Stomach smooth muscle (tissue), 2 donors: ENCODE results near the gene ARPP21.

Experiments used
- H3K27ac ChIP-seq: one replicate; pipeline ENCODE4 v1.7.0; 2013; ENCODE audit warnings: mild to moderate bottlenecking, low read length, inconsistent platforms
- H3K27me3 ChIP-seq, 2 donors: one replicate each; pipeline ENCODE4 v1.7.0; 2013; ENCODE audit warnings: low read length in 2 of 2; ENCODE audit not compliant: insufficient read depth in 2 of 2, control insufficient read depth in 1 of 2
- H3K36me3 ChIP-seq, 2 donors: one replicate each; pipeline ENCODE4 v1.7.0; 2013; ENCODE audit warnings: low read length in 2 of 2; ENCODE audit not compliant: control insufficient read depth in 2 of 2, insufficient read depth in 2 of 2
- H3K4me1 ChIP-seq: one replicate; pipeline ENCODE4 v1.7.0; 2013; ENCODE audit warnings: low read length; ENCODE audit not compliant: control insufficient read depth, insufficient read depth
- H3K4me3 ChIP-seq, 2 donors: one replicate each; pipeline ENCODE4 v1.7.0; 2013; ENCODE audit warnings: low read length in 2 of 2
- H3K9ac ChIP-seq, 2 donors: one replicate each; pipeline ENCODE4 v1.7.0; 2013; ENCODE audit warnings: low read length in 2 of 2, mild to moderate bottlenecking in 1 of 2
- H3K9me3 ChIP-seq, 2 donors: one replicate each; pipeline ENCODE4 v1.7.0; 2013; ENCODE audit warnings: low read length in 2 of 2; ENCODE audit not compliant: control insufficient read depth in 2 of 2
- donor health status: healthy.
- donor health status: Pancreatic carcinoma.

The ARPP21 gene

DNA sequence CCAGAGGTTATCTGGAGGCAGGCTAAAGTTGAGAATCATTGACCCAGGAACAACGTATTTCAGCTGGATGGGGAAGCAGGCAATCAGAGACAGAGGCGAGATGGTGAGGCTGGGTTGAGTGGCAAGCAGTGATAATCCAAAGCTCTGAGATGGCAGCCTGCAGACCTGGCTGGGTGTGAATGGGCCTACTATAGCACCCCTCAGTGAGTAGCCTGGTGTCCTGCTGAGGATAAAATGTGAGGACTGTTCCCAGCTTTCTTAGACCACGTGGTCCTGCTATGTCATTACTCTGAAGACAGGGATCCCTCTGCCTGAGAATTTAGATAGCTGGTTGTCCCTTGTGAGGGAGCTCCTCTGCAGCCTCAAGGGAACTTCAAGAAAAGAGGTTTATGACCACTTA is 141.5 kb downstream of the ARPP21 start:
- H3K4me1 ChIP-seq: no peaks in the 10 kb centered on the region
- H3K27ac ChIP-seq: no peak overlapping the region
- H3K9ac ChIP-seq: no peak overlapping the region

DNA sequence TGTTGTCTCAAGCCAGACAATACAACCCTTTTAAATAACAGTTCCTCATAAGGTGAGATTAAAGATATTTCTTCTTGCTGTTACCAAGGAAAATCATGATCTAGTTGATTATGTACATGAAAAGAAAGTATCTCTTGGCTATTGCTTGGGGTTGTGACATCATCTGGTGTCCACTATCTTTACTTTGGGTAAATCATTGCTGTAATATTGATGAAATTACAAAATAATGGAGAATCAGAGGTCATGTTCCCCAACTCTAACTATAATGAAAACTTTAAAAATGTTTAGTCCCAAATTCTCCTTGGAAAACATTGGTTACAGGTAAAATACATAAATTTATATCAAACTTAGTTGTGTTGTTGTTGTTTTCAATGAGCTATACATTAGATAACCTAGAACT is 142.2 kb downstream of the ARPP21 start:
- H3K36me3 ChIP-seq: no peaks in the 10 kb centered on the region
- H3K9ac ChIP-seq: no peak overlapping the region
- no peak overlapping the region for H3K4me3 ChIP-seq
- H3K27ac ChIP-seq: no peak overlapping the region
- H3K4me1 ChIP-seq: no peaks in the 10 kb centered on the region
- no peaks in the 10 kb centered on the region for H3K9me3 ChIP-seq
- no peaks in the 10 kb centered on the region for H3K27me3 ChIP-seq

More for the DNA sequence above, 141.5 kb downstream of the ARPP21 start:
- no peaks in the 10 kb centered on the region for H3K36me3 ChIP-seq
- H3K27me3 ChIP-seq: no peaks in the 10 kb centered on the region
- H3K4me3 ChIP-seq: no peak overlapping the region
- no peaks in the 10 kb centered on the region for H3K9me3 ChIP-seq

- no peaks in the 10 kb centered on the region for H3K27me3 ChIP-seq
- no peak overlapping the region for H3K9ac ChIP-seq
- no peaks in the 10 kb centered on the region for H3K4me1 ChIP-seq
- no peaks in the 10 kb centered on the region for H3K9me3 ChIP-seq
- H3K36me3 ChIP-seq: no peaks in the 10 kb centered on the region
- H3K27ac ChIP-seq: no peak overlapping the region
- no peak overlapping the region for H3K4me3 ChIP-seq
These were observed 143.0 kb downstream of the ARPP21 start for GRCh38 chr3:35782355-35782754.

DNA sequence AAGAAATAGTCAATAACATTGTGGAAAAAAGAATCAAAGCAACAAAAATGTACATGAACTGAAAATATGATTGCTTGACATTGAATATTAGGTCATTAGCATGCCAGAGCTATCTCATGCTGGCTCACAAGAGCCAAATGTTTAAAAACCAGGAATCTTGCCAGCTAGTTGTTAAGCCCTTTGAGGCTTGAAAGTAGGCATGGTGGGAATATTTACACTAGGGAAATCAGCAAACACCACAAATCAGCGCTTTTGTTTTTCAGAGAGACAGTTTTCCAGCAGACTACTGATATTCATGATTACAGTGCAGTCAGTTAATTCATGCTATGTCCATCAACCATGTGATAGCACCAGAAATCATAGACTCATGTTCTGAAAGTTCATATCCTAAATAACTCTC is 144.8 kb downstream of the ARPP21 start:
- Histone ChIP-seq H3K27ac (no peak overlapping the region), H3K9ac (no peak overlapping the region), H3K4me1 (no peaks in the 10 kb centered on the region), H3K4me3 (no peak overlapping the region), H3K36me3 (no peaks in the 10 kb centered on the region), H3K27me3 (no peaks in the 10 kb centered on the region), H3K9me3 (no peaks in the 10 kb centered on the region)

- no peaks in the 10 kb centered on the region for H3K4me1 ChIP-seq
- H3K4me3 ChIP-seq: no peak overlapping the region
- no peak overlapping the region for H3K27ac ChIP-seq
- no peaks in the 10 kb centered on the region for H3K36me3 ChIP-seq
- no peak overlapping the region for H3K9ac ChIP-seq
- no peaks in the 10 kb centered on the region for H3K27me3 ChIP-seq
- no peaks in the 10 kb centered on the region for H3K9me3 ChIP-seq
These were observed 146.0 kb downstream of the ARPP21 start for GRCh38 chr3:35785234-35785888.

- H3K27ac ChIP-seq: no peak overlapping the region
- no peaks in the 10 kb centered on the region for H3K36me3 ChIP-seq
- H3K4me1 ChIP-seq: no peaks in the 10 kb centered on the region
- no peaks in the 10 kb centered on the region for H3K27me3 ChIP-seq
- no peak overlapping the region for H3K9ac ChIP-seq
- H3K9me3 ChIP-seq: no peaks in the 10 kb centered on the region
- no peak overlapping the region for H3K4me3 ChIP-seq
These were observed 148.6 kb downstream of the ARPP21 start for GRCh38 chr3:35787936-35788335.

- Histone ChIP-seq H3K27ac (no peak overlapping the region), H3K36me3 (no peaks in the 10 kb centered on the region), H3K4me1 (no peaks in the 10 kb centered on the region), H3K9me3 (no peaks in the 10 kb centered on the region), H3K27me3 (no peaks in the 10 kb centered on the region), H3K9ac (no peak overlapping the region), H3K4me3 (no peak overlapping the region)
These were observed 149.9 kb downstream of the ARPP21 start for GRCh38 chr3:35789042-35789831.

DNA sequence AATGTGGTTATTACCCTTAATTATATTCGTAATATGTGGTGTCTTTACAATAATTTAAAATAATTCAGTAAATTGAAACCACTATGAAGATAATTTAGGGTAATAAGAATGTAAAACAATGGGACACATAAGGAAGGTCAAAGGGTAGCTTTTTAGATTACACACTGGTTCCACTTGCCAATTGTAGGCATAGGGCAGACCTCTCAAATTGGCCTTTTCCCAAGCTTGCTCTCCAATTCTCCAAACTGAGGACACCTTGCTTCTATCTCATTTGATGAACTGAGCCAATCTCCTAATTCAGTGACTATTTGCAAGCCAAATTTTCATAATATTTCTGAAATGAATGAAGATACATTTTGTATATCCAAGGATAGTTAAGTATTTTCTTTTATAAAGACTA is 151.4 kb downstream of the ARPP21 start:
- Histone ChIP-seq H3K9ac (no peak overlapping the region), H3K36me3 (no peaks in the 10 kb centered on the region), H3K4me3 (no peak overlapping the region), H3K27ac (no peak overlapping the region), H3K27me3 (no peaks in the 10 kb centered on the region), H3K4me1 (no peaks in the 10 kb centered on the region), H3K9me3 (no peaks in the 10 kb centered on the region)

DNA sequence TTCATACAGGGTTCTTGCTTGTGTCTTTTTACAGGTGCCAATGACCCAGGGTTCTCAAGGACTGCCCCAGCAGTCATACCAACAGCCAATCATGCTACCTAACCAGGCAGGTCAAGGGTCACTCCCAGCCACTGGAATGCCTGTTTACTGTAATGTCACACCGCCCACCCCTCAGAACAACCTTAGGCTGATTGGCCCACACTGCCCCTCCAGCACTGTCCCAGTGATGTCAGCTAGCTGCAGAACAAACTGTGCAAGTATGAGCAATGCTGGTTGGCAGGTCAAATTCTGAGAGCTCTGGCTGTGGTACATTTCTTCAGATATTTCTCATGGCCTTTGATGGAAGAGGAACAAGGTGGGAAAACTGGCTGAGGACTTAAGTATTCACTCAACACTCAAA is 154.3 kb downstream of the ARPP21 start:
- Histone ChIP-seq H3K27ac (no peak overlapping the region), H3K9me3 (no peaks in the 10 kb centered on the region), H3K9ac (no peak overlapping the region), H3K4me3 (no peak overlapping the region), H3K36me3 (no peaks in the 10 kb centered on the region), H3K27me3 (no peaks in the 10 kb centered on the region), H3K4me1 (no peaks in the 10 kb centered on the region)

- H3K36me3 ChIP-seq: no peaks in the 10 kb centered on the region
- no peak overlapping the region for H3K9ac ChIP-seq
- H3K4me3 ChIP-seq: no peak overlapping the region
- no peaks in the 10 kb centered on the region for H3K9me3 ChIP-seq
- H3K27me3 ChIP-seq: no peaks in the 10 kb centered on the region
- H3K4me1 ChIP-seq: no peaks in the 10 kb centered on the region
- no peak overlapping the region for H3K27ac ChIP-seq
These were observed 161.7 kb downstream of the ARPP21 start for GRCh38 chr3:35800960-35801459.

- no peak overlapping the region for H3K4me3 ChIP-seq
- no peaks in the 10 kb centered on the region for H3K36me3 ChIP-seq
These were observed 175.2 kb downstream of the ARPP21 start for GRCh38 chr3:35814531-35814930.

More at GRCh38 chr3:35814531-35814930, 175.2 kb downstream of the ARPP21 start:
- H3K9ac ChIP-seq: no peak overlapping the region
- no peaks in the 10 kb centered on the region for H3K9me3 ChIP-seq
- no peak overlapping the region for H3K27ac ChIP-seq
- no peaks in the 10 kb centered on the region for H3K27me3 ChIP-seq
- no peaks in the 10 kb centered on the region for H3K4me1 ChIP-seq
